GM12878 (cell line): Measurements from ENCODE around the gene RAB2B. TPM values are rescaled to one million over a fixed set of nuclear protein-coding genes. Genes with fewer than 3 reads are reported as not detected.
A peak's percentile ranks its signal among the peaks of the same experiment; 100 is the strongest.

Experiments used
- ATF7 ChIP-seq: fragments of 450-650 bp; IDR thresholded peaks from 2 replicates; pipeline ENCODE4 v1.6.1; 2016; ENCODE audit warnings: low read depth, mild to moderate bottlenecking
- BACH1 ChIP-seq: fragments of 450-650 bp; IDR thresholded peaks from 2 replicates; pipeline ENCODE4 v1.6.1; 2017; ENCODE audit warnings: mild to moderate bottlenecking, borderline replicate concordance
- BMI1 ChIP-seq: fragments of 450-650 bp; IDR thresholded peaks from 2 replicates; pipeline ENCODE4 v1.6.1; 2016; ENCODE audit warnings: mild to moderate bottlenecking, moderate library complexity, borderline replicate concordance
- EP300 ChIP-seq, 2 experiments: fragments of 150-350 bp in 1 of 2; IDR thresholded peaks; 2 replicates each; pipeline ENCODE4 v1.6.1; 2011 to 2012; ENCODE audit warnings: low read depth in 2 of 2, low read length in 2 of 2, borderline replicate concordance in 1 of 2, improper control_type of control experiment in 1 of 2, inconsistent platforms in 1 of 2; ENCODE audit not compliant: control insufficient read depth in 1 of 2
- ESRRA ChIP-seq: IDR thresholded peaks from 2 replicates; pipeline ENCODE4 v1.6.1; 2012; ENCODE audit warnings: mild to moderate bottlenecking, low read length, improper control_type of control experiment
- ETV6 ChIP-seq, 2 experiments: fragments of 450-650 bp in 1 of 2; IDR thresholded peaks in 1 of 2; conservative IDR thresholded peaks in 1 of 2; 2 replicates each; pipeline ENCODE4 v1.6.1; 2014; ENCODE audit warnings: antibody characterized with exemption in 1 of 2, borderline replicate concordance in 1 of 2, low read depth in 1 of 2, mild to moderate bottlenecking in 1 of 2, moderate library complexity in 1 of 2
- GABPA ChIP-seq: IDR thresholded peaks from 2 replicates; pipeline ENCODE4 v1.6.1; 2014; ENCODE audit warnings: antibody characterized with exemption, low read depth, mild to moderate bottlenecking, inconsistent platforms
- GATAD2B ChIP-seq: fragments of 450-650 bp; conservative IDR thresholded peaks from 2 replicates; pipeline ENCODE4 v1.6.1; 2017; ENCODE audit warnings: low read depth, mild to moderate bottlenecking, moderate library complexity
- HDAC6 ChIP-seq: fragments of 200-600 bp; sonication (generic); IDR thresholded peaks from one replicate; pipeline ENCODE4 v1.8.0; 2017; ENCODE audit warnings: antibody characterized with exemption; ENCODE audit not compliant: unreplicated experiment
- MEF2B ChIP-seq: fragments of 450-650 bp; IDR thresholded peaks from 2 replicates; pipeline ENCODE4 v1.6.1; 2018; ENCODE audit warnings: mild to moderate bottlenecking, moderate library complexity; ENCODE audit not compliant: partially characterized antibody, poor library complexity, severe bottlenecking
- MTA3 ChIP-seq: IDR thresholded peaks from 2 replicates; pipeline ENCODE4 v1.6.1; 2012; ENCODE audit warnings: low read length, inconsistent platforms, borderline replicate concordance
- MYC ChIP-seq: IDR thresholded peaks from 2 replicates; pipeline ENCODE4 v1.6.1; 2011; ENCODE audit warnings: mild to moderate bottlenecking, low read length, moderate library complexity, inconsistent platforms; ENCODE audit not compliant: insufficient read depth, insufficient replicate concordance, insufficient read length, severe bottlenecking
- NBN ChIP-seq: fragments of 450-650 bp; IDR thresholded peaks from 2 replicates; pipeline ENCODE4 v1.6.1; 2016
- RB1 ChIP-seq: fragments of 450-650 bp; formaldehyde crosslinking; IDR thresholded peaks from 2 replicates; pipeline ENCODE4 v1.6.1; 2017; ENCODE audit warnings: mild to moderate bottlenecking, borderline replicate concordance
- STAT3 ChIP-seq: IDR thresholded peaks from 2 replicates; pipeline ENCODE4 v1.6.1; 2011; ENCODE audit warnings: low read depth, low read length, improper control_type of control experiment
- YBX1 ChIP-seq: fragments of 450-650 bp; IDR thresholded peaks from 2 replicates; pipeline ENCODE4 v1.6.1; 2016; ENCODE audit warnings: antibody characterized with exemption
- ZNF274 ChIP-seq: IDR thresholded peaks from one replicate; pipeline ENCODE4 v1.8.0; 2011; ENCODE audit not compliant: insufficient read length, insufficient read depth
- polyA plus RNA-seq, 11 experiments: library from polyadenylated mRNA; depleted of rRNA in 4 of 11; unstranded in 6 of 11; stranded (reverse) in 5 of 11; fragments of >200 nt; fragmentation: Nextera tagmentation in 4 of 11; fragmentation: Illumina TruSeq in 1 of 11; extraction: Ambion mirVana in 4 of 11; extraction: Trizol in 1 of 11; gene quantifications; 1 replicate in 1 of 11; 2 replicates in 10 of 11; pipeline versions ENCODE4 v1.2.1 to v1.2.3, GENCODE V29; 2011 to 2016; ENCODE audit warnings: inconsistent platforms in 2 of 11, missing spikeins in 2 of 11, low read depth in 1 of 11
- total RNA-seq, 4 experiments: library from RNA; depleted of rRNA in 3 of 4; stranded (reverse); fragments of >200 nt in 3 of 4; fragmentation: Illumina TruSeq in 1 of 4; extraction: Trizol in 1 of 4; gene quantifications; 2 replicates each; pipeline versions ENCODE4 v1.2.1 to v1.2.3, GENCODE V29; 2013 to 2021
- TF ChIP-seq, protein P1 (sequence below), 3 experiments: IDR thresholded peaks in 2 of 3; conservative IDR thresholded peaks in 1 of 3; 2 replicates each; pipeline ENCODE4 v1.5.1; 2011; ENCODE audit warnings: low read depth in 3 of 3, low read length in 3 of 3, mild to moderate bottlenecking in 3 of 3, control low read depth in 2 of 3, moderate library complexity in 2 of 3, inconsistent platforms in 1 of 3, mixed read lengths in 1 of 3; ENCODE audit not compliant: control insufficient read depth in 2 of 3, insufficient read depth in 1 of 3; ENCODE audit errors: extremely low read depth in 1 of 3
- TF ChIP-seq, protein P2 (sequence below): IDR thresholded peaks from 2 replicates; pipeline ENCODE4 v1.6.1; 2011; ENCODE audit warnings: low read depth, mild to moderate bottlenecking, low read length, moderate library complexity, borderline replicate concordance; ENCODE audit errors: extremely low read depth
- TF ChIP-seq, protein P3 (sequence below): fragments of 450-650 bp; formaldehyde crosslinking; IDR thresholded peaks from 2 replicates; pipeline ENCODE4 v1.5.0; 2022; ENCODE audit warnings: mild to moderate bottlenecking, missing genetic modification characterization
- TF ChIP-seq, protein P4 (sequence below): fragments of 450-650 bp; IDR thresholded peaks from 2 replicates; pipeline ENCODE4 v1.6.1; 2017; ENCODE audit warnings: low read depth, mild to moderate bottlenecking, moderate library complexity
- TF ChIP-seq, protein P5 (sequence below): fragments of 450-650 bp; IDR thresholded peaks from 2 replicates; pipeline ENCODE4 v1.6.1; 2016; ENCODE audit warnings: mild to moderate bottlenecking

Gene RAB2B
- total and polyA plus RNA-seq, 10 of the 15 experiments (the other 5 are each of a cell fraction or from before 2014, with no cell fraction given) = 5.6 to 45.1 (median 12.5) TPM

DNA sequence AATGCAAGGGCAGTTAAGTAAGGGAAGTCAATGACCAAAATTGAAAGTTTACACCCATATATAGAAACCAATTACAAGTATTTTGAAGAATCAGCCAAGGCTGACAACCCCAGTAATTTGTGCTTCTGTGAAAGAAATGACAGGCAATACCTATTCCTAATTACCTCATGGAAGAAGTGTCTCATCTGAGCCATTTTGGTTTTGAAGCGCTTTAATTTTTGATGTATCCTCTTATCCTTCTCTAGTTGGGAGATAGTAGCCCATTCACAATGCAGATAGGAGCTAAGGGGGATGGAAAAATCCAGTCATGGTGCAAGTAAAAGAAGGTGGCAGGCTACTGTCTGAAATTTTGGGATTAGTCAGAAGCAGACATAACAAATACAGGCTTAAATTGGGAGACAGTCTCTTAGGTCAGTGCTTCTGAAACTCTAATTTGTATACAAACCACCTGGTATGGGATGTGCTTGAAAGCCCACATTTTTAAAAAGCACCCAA, 62.6 kb downstream of the RAB2B start (continued):
- TF ChIP-seq, protein P1, sequence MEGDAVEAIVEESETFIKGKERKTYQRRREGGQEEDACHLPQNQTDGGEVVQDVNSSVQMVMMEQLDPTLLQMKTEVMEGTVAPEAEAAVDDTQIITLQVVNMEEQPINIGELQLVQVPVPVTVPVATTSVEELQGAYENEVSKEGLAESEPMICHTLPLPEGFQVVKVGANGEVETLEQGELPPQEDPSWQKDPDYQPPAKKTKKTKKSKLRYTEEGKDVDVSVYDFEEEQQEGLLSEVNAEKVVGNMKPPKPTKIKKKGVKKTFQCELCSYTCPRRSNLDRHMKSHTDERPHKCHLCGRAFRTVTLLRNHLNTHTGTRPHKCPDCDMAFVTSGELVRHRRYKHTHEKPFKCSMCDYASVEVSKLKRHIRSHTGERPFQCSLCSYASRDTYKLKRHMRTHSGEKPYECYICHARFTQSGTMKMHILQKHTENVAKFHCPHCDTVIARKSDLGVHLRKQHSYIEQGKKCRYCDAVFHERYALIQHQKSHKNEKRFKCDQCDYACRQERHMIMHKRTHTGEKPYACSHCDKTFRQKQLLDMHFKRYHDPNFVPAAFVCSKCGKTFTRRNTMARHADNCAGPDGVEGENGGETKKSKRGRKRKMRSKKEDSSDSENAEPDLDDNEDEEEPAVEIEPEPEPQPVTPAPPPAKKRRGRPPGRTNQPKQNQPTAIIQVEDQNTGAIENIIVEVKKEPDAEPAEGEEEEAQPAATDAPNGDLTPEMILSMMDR (IDR thresholded peaks at IDR 0.05 in 2 of 3, conservative IDR thresholded peaks at IDR 0.05 in 1 of 3; ENCODE audit: control insufficient read depth in 2 of 3, extremely low read depth in 1 of 3, insufficient read depth in 1 of 3, low read depth in 3 of 3, low read length in 3 of 3) = no peak
- TF ChIP-seq, protein P2, sequence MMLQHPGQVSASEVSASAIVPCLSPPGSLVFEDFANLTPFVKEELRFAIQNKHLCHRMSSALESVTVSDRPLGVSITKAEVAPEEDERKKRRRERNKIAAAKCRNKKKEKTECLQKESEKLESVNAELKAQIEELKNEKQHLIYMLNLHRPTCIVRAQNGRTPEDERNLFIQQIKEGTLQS = no peak
- TF ChIP-seq MTA3 (no peak), MEF2B (peak; percentile 75), ZNF274 (no peak), ETV6 (conservative IDR thresholded peaks at IDR 0.05 in 1 of 2, IDR thresholded peaks at IDR 0.05 in 1 of 2; ENCODE audit: borderline replicate concordance in 1 of 2, low read depth in 1 of 2) (peak in 1 of 2 experiments; percentile 38; a peak in 1 of 4 replicates), MYC (no peak), EP300 (IDR thresholded peaks at IDR 0.05; ENCODE audit: borderline replicate concordance in 1 of 2, control insufficient read depth in 1 of 2, low read depth in 2 of 2, low read length in 2 of 2) (0 out of 4 replicates have a peak, but pooled peaks of 1 of the 2 experiments have one; percentile 20), NBN (0 out of 2 replicates have a peak, but pooled peaks have one; percentile 20), RB1 (no peak), STAT3 (no peak), ATF7 (peak; percentile 95), GATAD2B (no peak), BMI1 (no peak; the same call in 1 of the 2 replicates), BACH1 (no peak), YBX1 (no peak), HDAC6 (no peak), ESRRA (no peak), GABPA (no peak)
- TF ChIP-seq, protein P3, sequence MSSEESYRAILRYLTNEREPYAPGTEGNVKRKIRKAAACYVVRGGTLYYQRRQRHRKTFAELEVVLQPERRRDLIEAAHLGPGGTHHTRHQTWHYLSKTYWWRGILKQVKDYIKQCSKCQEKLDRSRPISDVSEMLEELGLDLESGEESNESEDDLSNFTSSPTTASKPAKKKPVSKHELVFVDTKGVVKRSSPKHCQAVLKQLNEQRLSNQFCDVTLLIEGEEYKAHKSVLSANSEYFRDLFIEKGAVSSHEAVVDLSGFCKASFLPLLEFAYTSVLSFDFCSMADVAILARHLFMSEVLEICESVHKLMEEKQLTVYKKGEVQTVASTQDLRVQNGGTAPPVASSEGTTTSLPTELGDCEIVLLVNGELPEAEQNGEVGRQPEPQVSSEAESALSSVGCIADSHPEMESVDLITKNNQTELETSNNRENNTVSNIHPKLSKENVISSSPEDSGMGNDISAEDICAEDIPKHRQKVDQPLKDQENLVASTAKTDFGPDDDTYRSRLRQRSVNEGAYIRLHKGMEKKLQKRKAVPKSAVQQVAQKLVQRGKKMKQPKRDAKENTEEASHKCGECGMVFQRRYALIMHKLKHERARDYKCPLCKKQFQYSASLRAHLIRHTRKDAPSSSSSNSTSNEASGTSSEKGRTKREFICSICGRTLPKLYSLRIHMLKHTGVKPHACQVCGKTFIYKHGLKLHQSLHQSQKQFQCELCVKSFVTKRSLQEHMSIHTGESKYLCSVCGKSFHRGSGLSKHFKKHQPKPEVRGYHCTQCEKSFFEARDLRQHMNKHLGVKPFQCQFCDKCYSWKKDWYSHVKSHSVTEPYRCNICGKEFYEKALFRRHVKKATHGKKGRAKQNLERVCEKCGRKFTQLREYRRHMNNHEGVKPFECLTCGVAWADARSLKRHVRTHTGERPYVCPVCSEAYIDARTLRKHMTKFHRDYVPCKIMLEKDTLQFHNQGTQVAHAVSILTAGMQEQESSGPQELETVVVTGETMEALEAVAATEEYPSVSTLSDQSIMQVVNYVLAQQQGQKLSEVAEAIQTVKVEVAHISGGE (CRISPR knock-in tag) = no peak
- TF ChIP-seq, protein P4, sequence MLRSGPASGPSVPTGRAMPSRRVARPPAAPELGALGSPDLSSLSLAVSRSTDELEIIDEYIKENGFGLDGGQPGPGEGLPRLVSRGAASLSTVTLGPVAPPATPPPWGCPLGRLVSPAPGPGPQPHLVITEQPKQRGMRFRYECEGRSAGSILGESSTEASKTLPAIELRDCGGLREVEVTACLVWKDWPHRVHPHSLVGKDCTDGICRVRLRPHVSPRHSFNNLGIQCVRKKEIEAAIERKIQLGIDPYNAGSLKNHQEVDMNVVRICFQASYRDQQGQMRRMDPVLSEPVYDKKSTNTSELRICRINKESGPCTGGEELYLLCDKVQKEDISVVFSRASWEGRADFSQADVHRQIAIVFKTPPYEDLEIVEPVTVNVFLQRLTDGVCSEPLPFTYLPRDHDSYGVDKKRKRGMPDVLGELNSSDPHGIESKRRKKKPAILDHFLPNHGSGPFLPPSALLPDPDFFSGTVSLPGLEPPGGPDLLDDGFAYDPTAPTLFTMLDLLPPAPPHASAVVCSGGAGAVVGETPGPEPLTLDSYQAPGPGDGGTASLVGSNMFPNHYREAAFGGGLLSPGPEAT = peak; percentile 57
- TF ChIP-seq, protein P5, sequence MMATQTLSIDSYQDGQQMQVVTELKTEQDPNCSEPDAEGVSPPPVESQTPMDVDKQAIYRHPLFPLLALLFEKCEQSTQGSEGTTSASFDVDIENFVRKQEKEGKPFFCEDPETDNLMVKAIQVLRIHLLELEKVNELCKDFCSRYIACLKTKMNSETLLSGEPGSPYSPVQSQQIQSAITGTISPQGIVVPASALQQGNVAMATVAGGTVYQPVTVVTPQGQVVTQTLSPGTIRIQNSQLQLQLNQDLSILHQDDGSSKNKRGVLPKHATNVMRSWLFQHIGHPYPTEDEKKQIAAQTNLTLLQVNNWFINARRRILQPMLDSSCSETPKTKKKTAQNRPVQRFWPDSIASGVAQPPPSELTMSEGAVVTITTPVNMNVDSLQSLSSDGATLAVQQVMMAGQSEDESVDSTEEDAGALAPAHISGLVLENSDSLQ = peak; percentile 60
